ENCODE measurements around the gene CPAMD8.
A peak's percentile ranks its signal among the peaks of the same experiment; 100 is the strongest.

CPAMD8 gene

DNA sequence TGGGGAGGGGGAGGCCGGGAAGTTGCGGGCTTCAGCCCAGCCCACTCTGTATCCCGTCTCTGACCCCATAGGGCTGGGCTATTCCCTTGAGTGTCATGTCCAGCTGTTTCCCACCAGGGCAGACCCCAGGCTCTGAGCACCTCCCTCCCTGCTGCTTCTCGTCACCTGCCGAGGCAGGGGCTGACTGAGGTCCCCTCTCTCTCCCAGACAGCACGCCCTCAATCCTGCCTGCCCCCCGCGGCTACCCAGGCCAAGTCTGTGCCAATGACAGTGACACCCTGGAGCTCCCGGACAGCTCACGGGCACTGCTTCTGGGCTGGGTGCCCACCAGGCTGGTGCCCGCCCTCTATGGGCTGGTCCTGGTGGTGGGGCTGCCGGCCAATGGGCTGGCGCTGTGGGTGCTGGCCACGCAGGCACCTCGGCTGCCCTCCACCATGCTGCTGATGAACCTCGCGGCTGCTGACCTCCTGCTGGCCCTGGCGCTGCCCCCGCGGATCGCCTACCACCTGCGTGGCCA, 137.2 kb downstream of the CPAMD8 start:
- TF ChIP-seq, protein P1, sequence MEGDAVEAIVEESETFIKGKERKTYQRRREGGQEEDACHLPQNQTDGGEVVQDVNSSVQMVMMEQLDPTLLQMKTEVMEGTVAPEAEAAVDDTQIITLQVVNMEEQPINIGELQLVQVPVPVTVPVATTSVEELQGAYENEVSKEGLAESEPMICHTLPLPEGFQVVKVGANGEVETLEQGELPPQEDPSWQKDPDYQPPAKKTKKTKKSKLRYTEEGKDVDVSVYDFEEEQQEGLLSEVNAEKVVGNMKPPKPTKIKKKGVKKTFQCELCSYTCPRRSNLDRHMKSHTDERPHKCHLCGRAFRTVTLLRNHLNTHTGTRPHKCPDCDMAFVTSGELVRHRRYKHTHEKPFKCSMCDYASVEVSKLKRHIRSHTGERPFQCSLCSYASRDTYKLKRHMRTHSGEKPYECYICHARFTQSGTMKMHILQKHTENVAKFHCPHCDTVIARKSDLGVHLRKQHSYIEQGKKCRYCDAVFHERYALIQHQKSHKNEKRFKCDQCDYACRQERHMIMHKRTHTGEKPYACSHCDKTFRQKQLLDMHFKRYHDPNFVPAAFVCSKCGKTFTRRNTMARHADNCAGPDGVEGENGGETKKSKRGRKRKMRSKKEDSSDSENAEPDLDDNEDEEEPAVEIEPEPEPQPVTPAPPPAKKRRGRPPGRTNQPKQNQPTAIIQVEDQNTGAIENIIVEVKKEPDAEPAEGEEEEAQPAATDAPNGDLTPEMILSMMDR (IDR thresholded peaks at IDR 0.05; ENCODE audit: low read depth, low read length), result no peak
- no peak for DNase-seq
- Histone ChIP-seq H3K4me1 (peaks cover 6% of the 10 kb centered on the region; the same call in 1 of the 2 replicates), H3K4me3 (ENCODE audit: low read depth, low read length) (no peak overlapping the region), H3K36me3 (no peaks in the 10 kb centered on the region), H3K27me3 (no peaks in the 10 kb centered on the region), H3K9me3 (no peaks in the 10 kb centered on the region)

DNA sequence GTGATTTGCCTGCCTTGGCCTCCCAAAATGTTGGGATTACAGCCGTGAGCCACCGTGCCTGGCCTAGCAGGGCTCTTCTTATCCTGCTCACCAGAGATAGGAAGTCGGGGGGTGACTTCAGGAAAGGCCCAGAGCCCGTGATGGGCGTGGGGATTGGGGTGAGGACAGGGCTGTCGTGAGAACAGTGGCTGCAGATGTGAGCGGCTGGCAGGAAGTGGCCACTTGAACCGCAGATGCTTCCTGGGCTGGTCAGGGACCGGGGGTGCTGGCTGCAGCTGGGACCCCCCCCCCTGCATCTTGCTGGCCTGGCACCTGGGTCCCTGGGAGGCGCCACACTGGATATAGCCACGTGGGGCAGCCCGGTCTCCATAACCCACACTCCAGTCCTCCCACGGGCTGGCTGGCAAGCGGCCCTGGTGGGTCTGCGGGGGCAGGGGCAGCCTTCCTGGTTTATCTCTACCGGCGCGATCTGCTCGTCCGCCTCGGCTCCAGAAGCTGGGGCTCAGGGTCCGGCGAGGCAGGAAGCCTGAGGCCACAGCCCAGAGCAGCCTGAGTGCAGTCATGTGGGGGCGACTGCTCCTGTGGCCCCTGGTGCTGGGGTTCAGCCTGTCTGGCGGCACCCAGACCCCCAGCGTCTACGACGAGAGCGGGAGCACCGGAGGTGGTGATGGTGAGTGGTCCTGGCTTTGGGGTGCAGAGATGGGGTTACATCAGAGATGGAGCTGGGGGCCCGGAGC, 137.8 kb downstream of the CPAMD8 start, which contains the start of gene F2RL3:
Gene F2RL3, plus strand, starts transcription at position 371 of the 737 bp plus-strand sequence. Its CDS starts 191 bp downstream, at position 562.
- no peak within 1 kb of the TSS for H3K4me3 ChIP-seq (ENCODE audit: low read depth, low read length)
- no peaks in the 10 kb centered on the region for H3K36me3 ChIP-seq
- no peaks in the 10 kb centered on the region for H3K9me3 ChIP-seq
- TF ChIP-seq, protein P1 (IDR thresholded peaks at IDR 0.05; ENCODE audit: low read depth, low read length), result no peak
- H3K4me1 ChIP-seq, result peaks cover 5% of the 10 kb centered on the region; the same call in 1 of the 2 replicates
- no peaks in the 10 kb centered on the region for H3K27me3 ChIP-seq
- DNase-seq, result peak; percentile 31

DNA sequence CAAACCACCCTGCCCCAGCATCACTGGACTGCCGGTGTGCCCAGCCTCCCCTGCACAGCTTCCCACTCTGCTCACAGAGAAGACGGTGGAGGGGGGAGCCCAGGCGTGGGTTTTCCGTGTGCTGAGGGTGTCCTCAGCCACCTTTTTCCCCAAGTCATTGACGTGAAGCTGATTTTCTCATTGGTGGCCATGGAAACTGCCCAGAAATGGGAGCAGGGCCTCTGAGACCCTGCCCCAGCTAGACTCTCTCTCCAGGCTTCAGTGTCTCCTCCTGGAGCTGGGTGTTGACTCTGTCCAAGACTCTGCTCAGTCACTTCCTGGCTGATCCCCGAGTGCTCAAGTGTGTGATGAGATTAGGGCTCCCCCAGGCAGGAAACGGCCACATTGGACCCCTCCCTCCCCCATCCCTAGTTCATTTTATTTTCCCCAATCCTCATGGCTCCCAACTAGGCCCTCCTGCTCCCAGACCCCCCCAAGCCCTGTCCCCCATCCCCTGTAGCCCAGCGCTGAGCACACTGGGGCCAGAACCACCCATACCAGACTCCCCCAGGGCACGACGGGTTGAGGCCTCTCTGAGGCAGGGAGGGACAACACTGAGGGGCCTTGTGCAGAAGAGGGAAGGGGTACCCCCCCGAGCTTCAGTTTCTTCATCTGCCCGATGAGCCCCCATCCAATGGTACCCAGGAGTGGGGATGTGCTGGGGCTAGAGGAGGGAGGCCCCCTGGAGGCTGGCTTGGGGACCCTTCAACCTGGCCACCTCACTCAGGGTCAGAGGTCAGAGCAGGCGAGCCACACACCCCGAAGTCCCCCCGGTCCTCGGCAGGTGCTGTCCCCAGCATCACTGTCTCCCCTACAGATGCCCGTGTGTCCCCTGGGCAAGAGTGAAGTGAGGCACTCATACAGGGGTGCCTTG, 139.0 kb downstream of the CPAMD8 start:
- no peak overlapping the region for H3K4me3 ChIP-seq (ENCODE audit: low read depth, low read length)
- H3K4me1 ChIP-seq, result no peaks in the 10 kb centered on the region
- H3K9me3 ChIP-seq, result no peaks in the 10 kb centered on the region

DNA sequence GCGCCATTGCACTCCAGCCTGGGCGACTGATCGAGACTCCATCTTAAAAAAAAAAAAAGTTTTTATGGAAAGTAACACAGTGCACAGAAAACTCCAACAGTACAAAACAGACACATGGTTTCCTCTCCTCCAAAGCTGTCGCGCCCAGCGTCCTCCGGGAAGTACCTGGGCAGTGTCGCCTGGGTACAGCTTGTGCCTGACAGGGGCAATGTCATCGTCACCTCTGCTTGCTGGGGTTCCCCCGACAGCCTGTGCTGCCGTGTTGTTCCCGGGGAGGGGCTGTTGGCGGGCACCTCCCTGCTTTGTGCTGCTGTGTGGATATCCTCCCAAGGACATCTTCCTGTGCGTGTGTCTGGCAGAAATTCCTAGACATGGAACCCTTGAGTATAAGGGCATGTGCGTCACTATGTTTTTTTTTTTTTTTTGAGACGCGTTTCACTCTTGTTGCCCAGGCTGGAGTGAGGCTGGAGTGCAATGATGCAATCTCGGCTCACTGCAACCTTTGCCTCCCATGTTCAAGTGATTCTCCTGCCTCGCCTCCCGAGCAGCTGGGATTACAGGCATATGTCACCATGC, 140.2 kb downstream of the CPAMD8 start:
- H3K27me3 ChIP-seq, result no peaks in the 10 kb centered on the region
- TF ChIP-seq, protein P1 (IDR thresholded peaks at IDR 0.05; ENCODE audit: low read depth, low read length), result no peak
- DNase-seq, result no peak
- H3K4me3 ChIP-seq (ENCODE audit: low read depth, low read length), result peak overlapping the region; percentile 33
- H3K36me3 ChIP-seq, result no peaks in the 10 kb centered on the region
- no peaks in the 10 kb centered on the region for H3K9me3 ChIP-seq
- no peaks in the 10 kb centered on the region for H3K4me1 ChIP-seq

More for the DNA sequence above, 139.0 kb downstream of the CPAMD8 start:
- Histone ChIP-seq H3K36me3 (no peaks in the 10 kb centered on the region), H3K27me3 (no peaks in the 10 kb centered on the region)
- TF ChIP-seq, protein P1 (IDR thresholded peaks at IDR 0.05; ENCODE audit: low read depth, low read length), result no peak
- DNase-seq, result no peak

DNA sequence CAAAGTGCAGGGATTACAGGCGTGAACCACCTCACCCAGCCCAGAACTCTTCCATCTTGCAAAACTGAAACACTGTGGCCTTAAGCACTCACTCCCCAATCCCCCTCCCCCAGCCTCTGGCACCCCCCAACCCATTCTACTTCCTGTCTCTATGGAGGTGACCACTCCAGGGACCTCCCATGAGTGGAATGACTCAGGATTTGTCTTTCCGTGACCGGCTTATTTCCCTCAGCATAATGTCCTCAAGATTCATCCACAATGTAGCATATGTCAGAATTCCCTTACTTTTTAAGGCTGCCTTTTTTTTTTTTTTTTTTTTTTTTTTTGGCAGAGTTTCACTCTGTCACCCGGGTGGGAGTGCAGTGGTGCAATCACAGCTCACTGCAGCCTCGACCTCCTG, 141.4 kb downstream of the CPAMD8 start:
- no peaks in the 10 kb centered on the region for H3K27me3 ChIP-seq
- H3K4me1 ChIP-seq, result no peaks in the 10 kb centered on the region
- no peak for DNase-seq
- no peak overlapping the region for H3K4me3 ChIP-seq (ENCODE audit: low read depth, low read length)
- no peaks in the 10 kb centered on the region; the same call in 1 of the 2 replicates for H3K36me3 ChIP-seq
- H3K9me3 ChIP-seq, result no peaks in the 10 kb centered on the region
- TF ChIP-seq, protein P1 (IDR thresholded peaks at IDR 0.05; ENCODE audit: low read depth, low read length), result no peak
